Hypothalamus (tissue), 51 donors: ENCODE data around the gene AXIN2.

Experiments
- DNase-seq, 51 donors: peaks; one replicate each; lab custom pipeline; 2025; lab: John Stamatoyannopoulos, UW

AXIN2 gene

GRCh38 chr17:65556014-65556909 lies 5.2 kb downstream of the AXIN2 start:
- peak in 46 of 51 donors; percentile 23 to 91 (median 64) for DNase-seq

GRCh38 chr17:65554553-65555223 lies 6.8 kb downstream of the AXIN2 start:
- DNase-seq = peak in 2 of 51 donors; percentile 17 to 43

- peak in 7 of 51 donors; percentile 16 to 43 (median 22) for DNase-seq
These were observed 7.5 kb downstream of the AXIN2 start for GRCh38 chr17:65553646-65554552.

- DNase-seq = no peak
These were observed 8.3 kb downstream of the AXIN2 start for GRCh38 chr17:65553009-65553645.

- DNase-seq = no peak
These were observed 9.2 kb downstream of the AXIN2 start for GRCh38 chr17:65552214-65552613.

DNA sequence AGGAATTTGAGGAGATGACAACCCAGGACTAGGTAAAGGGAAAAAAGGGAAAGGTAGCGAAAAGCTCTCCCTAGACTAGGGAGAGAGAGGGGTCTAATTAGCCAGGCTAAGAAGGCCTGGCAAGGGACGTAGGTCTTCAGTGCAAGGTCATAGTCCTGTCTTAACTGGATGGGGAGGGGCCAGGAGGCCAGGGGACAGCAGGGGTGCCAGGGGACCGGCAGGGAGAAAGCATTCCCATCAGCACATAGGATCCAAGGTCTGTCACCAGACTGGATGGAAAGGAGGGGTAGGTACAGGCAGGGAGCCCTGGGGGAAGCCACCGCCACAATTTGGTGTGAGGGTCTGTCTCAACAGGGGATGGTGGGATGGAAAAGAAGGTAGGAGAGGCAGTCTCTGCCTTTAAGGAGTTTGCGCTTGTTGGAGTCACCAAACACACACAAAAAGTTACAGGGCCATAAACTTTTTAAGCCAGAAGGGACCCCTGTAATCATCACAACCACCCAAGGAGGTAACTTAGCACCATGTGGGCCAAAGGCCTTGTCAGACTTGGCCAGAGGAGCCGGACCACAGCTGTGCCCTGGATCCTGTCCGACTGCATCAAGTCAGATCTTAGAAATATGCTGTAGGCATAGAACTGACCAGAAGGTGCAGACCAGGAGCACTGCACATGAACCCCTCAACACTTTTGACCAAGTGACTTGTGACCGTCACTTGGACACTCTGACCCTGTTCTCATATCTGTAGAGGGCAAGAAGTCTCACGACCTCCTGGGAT lies 10.0 kb downstream of the AXIN2 start:
- DNase-seq = no peak

DNA sequence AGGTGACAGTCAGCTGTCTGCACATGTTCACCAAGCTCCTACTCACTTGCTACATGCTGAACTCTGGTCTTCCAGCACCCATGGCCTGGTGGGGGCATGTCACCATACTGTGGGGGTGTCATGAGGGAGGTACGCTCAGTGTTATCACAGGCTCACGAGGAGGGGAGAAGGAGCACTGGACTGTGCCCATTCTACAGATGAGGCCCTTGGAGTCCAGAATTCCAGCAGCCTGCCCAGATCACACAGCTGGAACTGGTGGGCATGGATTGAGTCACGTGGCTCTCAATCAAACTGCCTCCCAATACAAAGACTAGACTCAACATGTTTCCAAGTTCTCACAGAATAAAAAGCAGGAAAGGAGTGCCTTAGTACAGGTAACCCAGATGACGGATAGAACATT lies 10.7 kb downstream of the AXIN2 start:
- DNase-seq = no peak

DNA sequence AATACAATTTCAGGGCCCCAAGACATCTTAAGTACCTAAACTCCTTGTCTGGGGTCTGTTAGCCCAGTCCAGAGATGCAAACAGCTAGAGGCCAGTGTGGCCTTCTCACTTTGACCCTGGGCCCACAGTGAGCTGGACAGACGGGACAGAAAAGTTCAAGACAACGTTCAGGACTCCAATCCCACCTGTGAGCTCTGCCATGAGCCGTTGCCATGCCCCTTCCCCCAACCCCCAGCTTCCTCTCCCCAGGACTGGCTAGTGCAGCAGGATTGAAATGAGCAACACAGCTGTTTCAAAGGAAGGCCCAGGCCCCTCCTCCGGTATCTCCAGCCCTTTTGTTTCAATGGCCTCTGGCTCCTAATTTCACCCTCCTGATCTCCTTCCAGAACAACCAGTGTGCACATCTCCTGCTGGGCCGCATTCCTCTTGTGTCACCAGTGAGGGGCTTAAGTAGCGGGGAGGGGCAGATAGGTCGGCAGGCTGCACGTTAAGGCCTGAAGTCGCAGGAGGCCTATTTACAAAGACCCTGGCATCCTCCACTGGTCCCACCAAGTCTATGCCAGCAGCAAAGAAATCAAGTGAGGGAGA lies 11.3 kb downstream of the AXIN2 start:
- DNase-seq = no peak

- DNase-seq = peak in 4 of 51 donors; percentile 18 to 25 (median 22)
These were observed 13.0 kb downstream of the AXIN2 start for GRCh38 chr17:65548269-65548969.

DNA sequence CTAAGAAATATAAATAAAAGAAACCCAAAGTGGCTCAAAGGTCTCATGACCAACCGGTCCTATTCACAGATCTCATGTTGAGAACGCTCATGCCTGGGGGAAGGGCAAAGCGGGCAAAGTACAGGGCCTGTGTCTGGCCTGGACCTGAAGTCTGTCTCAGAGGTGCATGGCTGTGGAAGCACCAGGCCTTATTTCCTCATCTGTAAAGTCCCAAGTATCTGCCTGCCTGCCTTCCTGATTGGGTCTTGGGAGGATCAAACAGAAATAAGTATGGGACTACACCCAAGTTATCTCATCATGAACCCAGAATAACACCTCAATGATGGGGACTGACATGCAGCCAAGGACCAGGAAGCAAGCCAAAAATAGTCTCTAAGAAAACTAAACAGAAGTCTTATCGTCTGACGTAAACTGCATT lies 14.2 kb downstream of the AXIN2 start:
- DNase-seq = no peak

GRCh38 chr17:65546579-65546978 lies 14.9 kb downstream of the AXIN2 start:
- no peak for DNase-seq

- peak in 11 of 51 donors; percentile 18 to 66 (median 29) for DNase-seq
These were observed 15.5 kb downstream of the AXIN2 start for GRCh38 chr17:65545705-65546523.

DNA sequence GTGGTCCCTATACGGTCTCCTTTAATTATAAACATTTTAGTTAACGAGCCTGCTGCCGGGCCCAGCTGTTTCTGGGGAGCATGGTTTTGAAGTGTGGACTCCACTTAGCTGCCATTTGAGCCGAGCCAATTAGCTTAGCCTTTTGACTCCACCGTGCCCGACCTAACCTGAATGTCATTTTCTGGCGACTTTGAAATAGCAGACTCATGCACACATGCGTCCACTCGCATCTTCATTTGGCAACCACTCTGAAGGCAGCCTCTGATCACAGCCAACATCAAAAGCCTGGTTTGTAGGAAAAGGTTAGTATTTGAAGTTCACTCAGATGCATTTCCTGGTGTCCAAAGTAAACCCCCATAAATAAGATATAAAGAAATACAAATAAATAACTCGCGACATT lies 16.8 kb downstream of the AXIN2 start:
- no peak for DNase-seq

DNA sequence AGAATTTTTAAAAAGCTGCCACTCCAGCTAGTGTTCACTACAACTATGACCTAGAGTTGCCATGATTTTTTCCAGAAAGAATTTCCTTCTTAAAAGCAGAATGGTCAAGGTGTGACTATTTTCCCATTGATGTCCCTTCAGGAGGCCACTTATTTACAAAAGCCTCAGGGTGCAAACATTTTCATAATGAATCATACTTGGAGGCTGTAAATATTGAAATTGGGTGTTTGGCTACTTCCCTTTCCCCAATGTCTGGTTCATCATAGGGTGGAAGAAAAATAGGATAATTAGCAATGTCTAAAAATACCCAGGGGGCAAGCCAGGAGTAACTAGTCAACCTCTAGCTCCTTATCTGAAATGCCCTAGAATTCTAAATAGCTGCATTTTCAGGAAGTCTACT lies 18.8 kb downstream of the AXIN2 start:
- DNase-seq = no peak

DNA sequence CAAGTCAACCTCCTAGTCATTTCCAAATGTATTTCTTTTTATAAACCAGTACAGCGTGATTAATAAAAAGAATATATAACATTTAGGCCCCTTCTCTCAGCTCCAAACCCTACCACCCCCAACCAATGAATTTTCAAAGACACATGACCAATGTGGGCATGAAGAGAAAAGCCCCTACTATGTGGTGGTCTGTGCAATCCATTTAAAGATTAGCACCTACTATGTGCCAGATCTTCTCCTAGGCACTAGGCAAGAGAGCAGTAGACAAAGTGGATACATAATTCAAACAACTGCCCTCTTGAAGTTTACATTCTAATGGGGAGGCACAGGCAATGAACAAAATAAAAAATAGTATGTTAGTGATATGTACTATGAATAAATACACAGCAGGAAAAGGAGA lies 19.4 kb downstream of the AXIN2 start:
- no peak for DNase-seq

DNA sequence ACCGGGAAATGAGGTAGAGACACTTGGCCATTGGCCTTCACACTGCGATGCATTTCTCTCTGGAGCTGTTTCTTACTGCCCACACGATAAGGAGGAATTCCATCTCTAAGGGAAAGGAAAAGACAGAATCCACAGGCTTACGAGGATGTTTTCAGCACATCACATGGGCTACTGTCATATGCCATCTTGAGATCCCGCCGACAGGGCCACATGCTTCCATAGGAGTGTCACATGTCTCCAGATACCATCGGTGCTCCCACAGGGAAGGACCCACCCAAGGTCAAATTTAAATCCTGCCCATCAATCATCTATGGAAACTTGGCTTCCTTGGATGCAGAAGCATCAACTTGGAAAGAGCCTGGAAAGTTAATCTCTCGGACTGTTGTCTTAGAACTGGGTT lies 20.0 kb downstream of the AXIN2 start:
- no peak for DNase-seq

DNA sequence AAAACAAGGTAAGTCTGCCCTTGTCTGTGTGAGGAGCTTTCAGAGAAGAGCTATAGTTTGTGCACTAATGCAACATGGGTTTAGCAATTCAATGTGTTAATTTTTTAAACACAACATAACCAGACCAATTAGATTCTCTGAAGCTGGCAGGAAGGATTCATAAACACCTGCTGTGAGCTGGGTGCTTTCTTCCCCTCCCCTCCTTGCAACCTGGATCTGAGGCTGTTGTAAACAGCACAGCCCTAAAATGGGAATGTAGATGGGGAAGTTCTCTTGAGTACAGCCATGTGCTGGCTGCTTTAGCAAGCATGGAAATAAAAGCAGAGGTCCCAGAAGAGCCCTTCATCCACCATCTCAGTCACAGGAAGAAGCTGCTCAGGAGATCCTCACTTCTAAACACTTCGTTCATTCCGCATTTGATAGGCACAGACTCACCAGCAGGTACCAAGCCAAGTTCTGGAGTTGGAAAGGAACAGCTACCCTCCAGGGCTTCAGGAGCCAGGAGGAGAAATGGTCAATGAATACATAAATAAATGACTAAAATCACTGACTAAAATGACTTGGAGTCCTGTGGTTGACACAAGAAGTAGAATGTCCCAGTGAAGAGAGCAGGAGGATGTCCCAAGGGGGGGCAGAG lies 21.7 kb downstream of the AXIN2 start:
- no peak for DNase-seq
